IMR-90 (cell line): ENCODE results near the gene CPSF4L.

Source experiments
- MAZ ChIP-seq: IDR thresholded peaks from 2 replicates; pipeline ENCODE4 v1.6.1; 2012; ENCODE audit warnings: low read depth, mild to moderate bottlenecking, low read length, improper control_type of control experiment, moderate library complexity, borderline replicate concordance
- POLR2A ChIP-seq: IDR thresholded peaks from 2 replicates; pipeline ENCODE4 v1.6.1; 2012; ENCODE audit warnings: mild to moderate bottlenecking, low read depth, low read length
- RAD21 ChIP-seq: IDR thresholded peaks from 2 replicates; pipeline ENCODE4 v1.6.1; 2012; ENCODE audit warnings: low read length, improper control_type of control experiment
- TF ChIP-seq, protein P1 (sequence below): conservative IDR thresholded peaks from 2 replicates; pipeline ENCODE4 v1.5.1; 2012; ENCODE audit warnings: mild to moderate bottlenecking, low read depth, low read length, improper control_type of control experiment

DNA sequence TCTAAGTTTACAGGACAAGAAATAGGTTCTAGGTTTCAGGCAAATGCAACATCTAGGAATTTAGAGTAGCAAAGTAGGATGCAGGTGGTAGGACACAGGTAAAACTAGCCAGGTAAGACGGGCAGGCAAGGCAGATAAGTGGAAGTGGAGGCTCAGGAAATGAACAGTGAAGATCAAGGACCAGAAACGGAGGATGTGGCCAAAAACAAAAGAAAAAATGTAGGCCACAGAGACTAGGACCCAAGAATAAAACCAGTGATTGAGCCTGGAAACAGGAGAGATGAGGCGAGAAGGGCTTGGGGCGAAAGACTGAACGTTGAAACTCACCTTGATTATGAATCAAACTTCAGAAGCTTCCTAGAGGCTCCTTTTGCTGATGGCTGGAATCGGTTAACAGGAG lies 24.0 kb downstream of the CPSF4L start:
- TF ChIP-seq POLR2A (no peak), MAZ (no peak), RAD21 (no peak)
- TF ChIP-seq, protein P1, sequence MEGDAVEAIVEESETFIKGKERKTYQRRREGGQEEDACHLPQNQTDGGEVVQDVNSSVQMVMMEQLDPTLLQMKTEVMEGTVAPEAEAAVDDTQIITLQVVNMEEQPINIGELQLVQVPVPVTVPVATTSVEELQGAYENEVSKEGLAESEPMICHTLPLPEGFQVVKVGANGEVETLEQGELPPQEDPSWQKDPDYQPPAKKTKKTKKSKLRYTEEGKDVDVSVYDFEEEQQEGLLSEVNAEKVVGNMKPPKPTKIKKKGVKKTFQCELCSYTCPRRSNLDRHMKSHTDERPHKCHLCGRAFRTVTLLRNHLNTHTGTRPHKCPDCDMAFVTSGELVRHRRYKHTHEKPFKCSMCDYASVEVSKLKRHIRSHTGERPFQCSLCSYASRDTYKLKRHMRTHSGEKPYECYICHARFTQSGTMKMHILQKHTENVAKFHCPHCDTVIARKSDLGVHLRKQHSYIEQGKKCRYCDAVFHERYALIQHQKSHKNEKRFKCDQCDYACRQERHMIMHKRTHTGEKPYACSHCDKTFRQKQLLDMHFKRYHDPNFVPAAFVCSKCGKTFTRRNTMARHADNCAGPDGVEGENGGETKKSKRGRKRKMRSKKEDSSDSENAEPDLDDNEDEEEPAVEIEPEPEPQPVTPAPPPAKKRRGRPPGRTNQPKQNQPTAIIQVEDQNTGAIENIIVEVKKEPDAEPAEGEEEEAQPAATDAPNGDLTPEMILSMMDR, result no peak
